Neuron (in vitro differentiated cells): ENCODE measurements around the gene PCBP4.

Experiments used
- H2AFZ ChIP-seq: one replicate; pipeline ENCODE4 v1.6.1; 2013; ENCODE audit warnings: low read depth, mild to moderate bottlenecking, inconsistent platforms, low read length, moderate library complexity
- H3K27me3 ChIP-seq: one replicate; pipeline ENCODE4 v1.6.1; 2013; ENCODE audit warnings: low read length; ENCODE audit not compliant: insufficient read depth
- H3K36me3 ChIP-seq: one replicate; pipeline ENCODE4 v1.6.1; 2013; ENCODE audit warnings: low read length; ENCODE audit not compliant: insufficient read depth
- H3K4me1 ChIP-seq: one replicate; pipeline ENCODE4 v1.6.1; 2013; ENCODE audit warnings: low read length; ENCODE audit not compliant: insufficient read depth
- H3K4me3 ChIP-seq: 2 replicates; pipeline ENCODE4 v1.5.1; 2013; ENCODE audit warnings: mild to moderate bottlenecking, low read length, moderate library complexity
- H3K9me3 ChIP-seq: one replicate; pipeline ENCODE4 v1.6.1; 2013; ENCODE audit warnings: low read length

Gene PCBP4

DNA sequence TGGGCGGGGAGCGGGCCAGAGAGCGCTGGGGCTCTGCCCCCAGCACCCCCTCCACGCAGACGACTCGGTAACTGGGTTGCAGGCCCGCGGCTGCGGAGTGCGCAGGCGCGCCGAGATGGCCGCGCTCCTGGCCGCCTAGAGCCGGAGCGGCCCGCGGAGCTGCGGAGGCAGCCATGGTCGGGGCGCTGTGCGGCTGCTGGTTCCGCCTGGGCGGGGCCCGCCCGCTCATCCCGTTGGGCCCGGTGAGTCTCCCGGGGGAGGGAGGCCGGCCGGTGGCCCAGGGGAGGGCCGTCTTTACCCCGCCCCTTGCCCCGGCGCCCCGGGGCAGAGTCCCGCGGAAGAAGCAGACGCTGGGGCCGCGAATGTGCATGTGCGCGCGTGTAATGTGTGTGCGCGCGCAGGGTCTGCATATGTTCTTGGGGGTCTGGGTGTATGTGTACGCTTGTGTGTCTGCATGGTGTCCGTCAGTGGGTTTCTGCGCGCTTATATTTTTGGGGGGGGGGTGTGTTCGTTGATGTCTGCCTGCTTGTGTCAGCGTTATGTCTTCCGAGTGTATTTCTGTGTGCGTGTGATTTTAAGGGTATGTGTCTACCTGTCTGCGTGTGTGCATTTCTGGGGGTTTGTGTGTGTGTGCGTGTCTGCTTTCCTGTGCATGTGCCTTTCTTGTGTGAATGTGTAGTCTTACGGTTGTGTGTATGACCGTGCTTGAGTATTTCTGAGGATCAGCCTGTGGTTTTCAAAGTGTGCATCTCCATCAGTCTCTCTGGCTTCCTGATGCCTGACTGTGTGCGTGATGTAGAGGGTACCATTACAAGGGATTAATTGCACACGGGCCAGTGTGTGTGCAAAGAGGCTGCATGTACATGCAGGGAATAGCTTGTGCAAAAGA lies 8.0 kb upstream of the PCBP4 start, which contains the start of gene ABHD14A:
Gene ABHD14A, plus strand, starts transcription at position 102 of the 889 bp plus-strand sequence. Its CDS starts 72 bp downstream, at position 174.
- Histone ChIP-seq H3K36me3 (no peaks in the 10 kb centered on the region), H3K4me1 (peaks cover 17% of the 10 kb centered on the region), H3K4me3 (peak within 1 kb of the TSS; percentile 56), H2AFZ (peak within 1 kb of the TSS; percentile 81), H3K9me3 (no peaks in the 10 kb centered on the region), H3K27me3 (no peaks in the 10 kb centered on the region)

DNA sequence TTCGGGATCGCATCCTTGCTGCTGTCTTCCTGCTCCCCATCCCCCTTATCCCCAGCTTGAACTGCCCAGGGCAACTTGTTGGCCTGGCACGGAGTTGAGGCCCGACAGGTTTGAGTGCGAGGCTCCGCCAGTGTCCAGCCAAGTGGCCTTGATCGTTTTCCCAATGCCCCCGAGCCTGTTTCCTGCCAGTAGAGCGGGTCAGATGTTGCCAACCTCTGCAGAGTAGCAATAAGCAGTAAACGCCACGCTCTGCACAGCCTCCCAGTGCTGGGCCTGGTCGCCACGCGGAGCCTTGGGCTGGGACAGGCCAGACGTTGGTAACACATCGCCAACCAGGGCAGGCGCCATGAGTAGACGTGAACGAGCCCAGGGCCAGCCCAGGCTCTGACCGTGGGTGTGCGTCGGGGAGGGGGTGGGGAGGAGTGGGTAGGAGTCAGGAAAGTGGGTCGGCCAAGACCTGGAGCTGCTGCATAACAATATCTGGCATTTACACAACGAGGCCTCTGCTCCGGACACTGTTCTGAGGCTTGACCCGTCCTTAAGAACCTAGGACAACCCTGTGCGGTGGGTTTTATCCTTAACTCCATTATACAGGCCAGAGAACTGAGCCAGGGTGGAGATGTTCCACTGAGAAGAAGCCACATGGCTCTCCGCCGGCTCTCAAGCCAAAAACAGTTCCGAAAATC lies 7.2 kb upstream of the PCBP4 start:
- Histone ChIP-seq H3K4me1 (peaks cover 17% of the 10 kb centered on the region), H3K36me3 (no peaks in the 10 kb centered on the region), H3K4me3 (peak overlapping the region; percentile 56), H3K27me3 (no peaks in the 10 kb centered on the region), H2AFZ (peak overlapping the region; percentile 59), H3K9me3 (no peaks in the 10 kb centered on the region)

GRCh38 chr3:51971350-51971749 lies 4.1 kb upstream of the PCBP4 start:
- Histone ChIP-seq H3K36me3 (no peaks in the 10 kb centered on the region), H3K9me3 (no peaks in the 10 kb centered on the region), H2AFZ (no peak overlapping the region), H3K27me3 (no peaks in the 10 kb centered on the region), H3K4me1 (peaks cover 38% of the 10 kb centered on the region), H3K4me3 (no peak overlapping the region)

GRCh38 chr3:51970606-51971300 lies 3.5 kb upstream of the PCBP4 start:
- peaks cover 42% of the 10 kb centered on the region for H3K4me1 ChIP-seq
- H3K36me3 ChIP-seq, result no peaks in the 10 kb centered on the region
- no peak overlapping the region for H2AFZ ChIP-seq
- H3K27me3 ChIP-seq, result no peaks in the 10 kb centered on the region
- H3K4me3 ChIP-seq, result no peak overlapping the region
- no peaks in the 10 kb centered on the region for H3K9me3 ChIP-seq

DNA sequence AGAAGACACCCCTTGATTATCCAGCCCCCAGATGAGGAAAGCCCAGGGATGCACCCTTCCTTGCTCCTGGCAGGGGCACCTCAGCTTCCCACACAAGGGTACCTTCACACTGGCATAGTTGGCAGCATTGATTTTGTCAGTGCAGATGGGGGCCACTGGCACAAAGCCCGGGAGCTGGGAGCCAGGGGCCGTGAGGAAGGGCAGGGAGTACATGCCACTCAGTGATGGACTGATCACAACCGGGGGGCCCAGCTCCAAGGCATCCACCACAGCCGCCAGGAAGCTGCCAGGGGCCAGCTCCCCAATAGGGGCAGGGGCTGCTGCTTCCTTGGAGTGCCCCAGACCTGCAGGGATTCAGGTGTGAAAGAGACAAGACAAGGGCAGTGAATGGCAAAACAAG lies 2.6 kb upstream of the PCBP4 start:
- H2AFZ ChIP-seq, result no peak overlapping the region
- no peak overlapping the region for H3K4me3 ChIP-seq
- no peaks in the 10 kb centered on the region for H3K36me3 ChIP-seq
- H3K4me1 ChIP-seq, result peaks cover 47% of the 10 kb centered on the region
- H3K27me3 ChIP-seq, result no peaks in the 10 kb centered on the region
- no peaks in the 10 kb centered on the region for H3K9me3 ChIP-seq

DNA sequence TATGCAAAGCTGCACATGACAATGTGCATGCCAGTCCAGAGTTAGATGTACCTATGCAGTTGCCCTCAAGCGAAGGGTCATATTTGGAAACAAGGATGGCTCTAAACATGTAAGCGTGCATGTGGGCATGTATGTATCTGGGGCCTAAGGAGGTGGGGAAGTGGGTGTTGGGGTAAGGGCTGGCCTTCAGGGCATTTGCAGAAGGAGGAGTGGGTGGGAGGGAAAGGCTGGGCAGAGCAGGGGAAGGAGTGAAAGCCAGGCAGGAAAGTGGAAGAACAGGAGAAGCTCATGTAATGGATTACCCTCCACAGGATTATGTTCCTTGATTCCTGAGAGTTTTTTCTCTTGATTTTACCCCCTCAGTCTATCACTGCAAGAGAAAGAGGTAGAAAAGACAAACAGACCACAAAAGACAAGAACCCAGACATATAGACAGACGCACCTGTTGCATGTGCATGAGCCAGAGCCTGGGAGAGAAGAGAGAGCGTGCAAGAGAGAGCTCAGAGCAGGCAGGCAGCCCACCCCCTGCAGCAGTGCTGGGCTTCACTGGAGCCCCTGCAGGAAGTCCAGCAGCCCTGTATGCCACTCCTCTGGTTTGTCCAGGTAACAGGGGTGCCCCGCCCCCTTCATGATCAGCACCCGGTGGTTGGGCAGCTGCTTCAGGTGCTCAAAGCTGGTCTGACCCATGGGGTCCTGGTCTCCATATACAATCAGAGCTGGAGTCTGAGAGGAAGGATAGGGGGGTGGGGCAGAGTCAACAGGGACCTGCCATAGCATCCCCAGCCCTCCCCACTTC lies 1.8 kb upstream of the PCBP4 start:
- Histone ChIP-seq H3K4me1 (peaks cover 48% of the 10 kb centered on the region), H3K4me3 (peak overlapping the region; percentile 69), H3K9me3 (no peaks in the 10 kb centered on the region), H3K27me3 (no peaks in the 10 kb centered on the region), H2AFZ (no peak overlapping the region), H3K36me3 (no peaks in the 10 kb centered on the region)

- Histone ChIP-seq H3K9me3 (no peaks in the 10 kb centered on the region), H3K27me3 (no peaks in the 10 kb centered on the region), H2AFZ (no peak overlapping the region), H3K4me1 (peaks cover 46% of the 10 kb centered on the region), H3K4me3 (peak overlapping the region; percentile 69), H3K36me3 (no peaks in the 10 kb centered on the region)
These were observed 1.0 kb upstream of the PCBP4 start for GRCh38 chr3:51968170-51968775.

DNA sequence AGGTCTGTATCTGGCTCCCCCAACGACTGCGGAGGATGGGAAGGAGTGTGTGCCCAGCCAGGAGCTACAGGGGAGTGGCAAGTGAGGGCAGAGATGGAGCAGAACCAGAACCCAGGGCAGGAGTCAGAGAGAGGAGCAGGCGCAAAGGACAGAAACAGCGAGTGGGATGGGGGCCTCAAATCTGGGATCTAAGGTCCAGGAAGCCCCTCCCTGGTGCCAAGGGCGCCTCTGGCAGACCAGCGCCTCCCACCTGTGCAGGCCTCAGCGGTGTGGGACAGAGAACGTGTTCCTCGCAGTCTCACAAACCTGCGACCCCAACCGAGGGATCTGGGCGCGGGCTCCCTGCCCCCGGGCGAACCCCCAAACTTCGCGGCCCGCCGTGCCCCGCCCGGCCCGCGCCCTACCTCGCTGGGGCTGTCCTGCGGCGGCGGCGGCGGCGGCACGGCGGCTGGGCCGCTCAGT lies 301 bp downstream of the PCBP4 start:
- no peaks in the 10 kb centered on the region for H3K27me3 ChIP-seq
- H3K4me1 ChIP-seq, result peaks cover 46% of the 10 kb centered on the region
- H3K9me3 ChIP-seq, result no peaks in the 10 kb centered on the region

DNA sequence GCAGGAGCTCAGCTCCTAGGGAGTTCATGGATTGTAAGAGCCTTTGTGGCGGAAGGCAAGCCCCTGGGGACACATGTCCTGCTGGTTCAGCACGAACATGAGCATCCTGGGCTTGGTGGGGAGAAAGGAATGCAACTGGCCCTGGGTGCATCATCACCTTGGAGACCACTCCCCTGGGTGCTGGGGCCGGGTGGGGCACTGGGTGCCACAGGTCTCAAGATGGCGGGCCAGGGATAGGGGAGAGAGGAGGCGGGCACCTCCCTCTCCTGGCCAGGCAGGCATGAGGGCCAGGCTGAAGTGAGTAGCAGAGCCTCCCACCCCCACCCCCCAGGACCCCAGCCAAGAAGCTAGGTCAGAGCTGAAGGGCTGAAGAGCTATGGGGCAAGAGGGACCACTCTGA lies 768 bp downstream of the PCBP4 start:
- Histone ChIP-seq H3K27me3 (no peaks in the 10 kb centered on the region), H3K9me3 (no peaks in the 10 kb centered on the region), H3K4me1 (peaks cover 46% of the 10 kb centered on the region), H3K4me3 (peak overlapping the region; percentile 59), H3K36me3 (peaks cover 6% of the 10 kb centered on the region), H2AFZ (no peak overlapping the region)

More for the DNA sequence above, 301 bp downstream of the PCBP4 start:
- peaks cover 2% of the 10 kb centered on the region for H3K36me3 ChIP-seq
- H3K4me3 ChIP-seq, result peak overlapping the region; percentile 59
- no peak overlapping the region for H2AFZ ChIP-seq

DNA sequence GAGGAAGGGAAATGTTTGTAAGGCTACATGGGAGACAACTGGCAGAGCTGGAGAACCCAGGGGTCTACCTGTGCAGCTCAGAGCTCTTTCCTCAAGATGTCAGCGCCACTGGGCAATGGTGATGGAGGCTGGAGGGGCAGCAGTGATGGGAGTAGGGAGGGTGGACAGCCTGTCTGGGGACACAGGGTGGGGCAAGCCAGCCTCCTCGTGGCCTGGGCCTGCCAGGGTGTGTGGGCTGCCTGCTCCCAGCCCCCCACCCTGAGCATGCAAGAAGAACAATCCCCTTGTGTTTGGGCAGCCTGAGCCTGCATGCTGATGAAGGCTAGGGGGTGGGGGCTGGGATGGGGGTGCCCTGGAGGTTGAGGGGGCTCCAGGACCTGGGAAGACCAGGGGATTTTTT lies 1.2 kb downstream of the PCBP4 start:
- H2AFZ ChIP-seq, result no peak overlapping the region
- peaks cover 11% of the 10 kb centered on the region for H3K36me3 ChIP-seq
- no peaks in the 10 kb centered on the region for H3K27me3 ChIP-seq
- H3K4me1 ChIP-seq, result peaks cover 46% of the 10 kb centered on the region
- H3K9me3 ChIP-seq, result no peaks in the 10 kb centered on the region
- H3K4me3 ChIP-seq, result peak overlapping the region; percentile 59

DNA sequence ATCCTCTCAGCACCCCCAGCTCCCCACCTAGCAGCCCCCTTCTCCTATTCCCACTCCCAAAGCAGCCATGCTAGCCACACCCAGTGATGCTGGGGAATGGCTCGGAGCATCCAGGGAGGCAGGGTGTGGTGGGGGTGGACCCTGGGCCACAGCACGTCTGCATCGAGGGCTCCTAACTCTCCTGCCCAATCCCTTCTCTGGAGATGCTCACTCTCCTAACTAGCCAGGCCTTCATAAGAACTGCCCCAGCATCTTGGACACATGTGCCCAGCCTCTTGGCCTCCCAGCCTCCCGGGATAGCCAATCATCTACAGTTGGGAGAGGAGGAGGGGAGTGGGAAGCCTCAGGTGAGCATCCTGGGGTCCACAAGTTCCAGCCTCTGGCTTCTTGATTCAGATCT lies 2.7 kb downstream of the PCBP4 start:
- peaks cover 46% of the 10 kb centered on the region for H3K4me1 ChIP-seq
- no peak overlapping the region for H3K4me3 ChIP-seq
- no peaks in the 10 kb centered on the region for H3K27me3 ChIP-seq
- peaks cover 23% of the 10 kb centered on the region for H3K36me3 ChIP-seq
- H3K9me3 ChIP-seq, result no peaks in the 10 kb centered on the region
- no peak overlapping the region for H2AFZ ChIP-seq

DNA sequence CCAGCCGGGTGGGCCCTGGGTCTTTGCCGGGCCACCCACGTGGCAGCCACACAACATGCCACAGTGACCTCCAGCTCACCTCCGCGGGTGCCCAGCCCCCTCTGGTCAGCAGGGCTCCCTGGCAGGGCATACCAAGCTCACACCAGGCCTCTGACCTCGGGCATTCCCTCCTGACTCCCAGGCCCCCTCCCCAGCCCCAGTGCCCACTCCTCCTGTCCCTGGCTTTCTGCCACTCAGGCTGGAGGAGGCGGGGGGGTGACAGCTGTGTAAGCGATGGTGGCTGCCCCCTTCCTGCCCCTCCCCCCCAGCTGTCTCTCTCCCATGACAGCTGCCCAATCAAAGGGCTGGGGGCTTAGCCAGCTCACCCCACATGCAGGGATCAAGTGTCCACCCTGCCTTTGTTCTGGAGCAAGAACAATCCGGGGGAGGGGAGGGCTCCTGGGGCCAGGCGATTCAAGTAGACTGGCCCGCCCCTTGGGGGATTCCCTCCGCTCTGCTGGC lies 3.3 kb downstream of the PCBP4 start:
- H2AFZ ChIP-seq, result no peak overlapping the region
- H3K4me1 ChIP-seq, result peaks cover 42% of the 10 kb centered on the region
- peaks cover 26% of the 10 kb centered on the region for H3K36me3 ChIP-seq
- H3K9me3 ChIP-seq, result no peaks in the 10 kb centered on the region
- no peak overlapping the region for H3K4me3 ChIP-seq
- H3K27me3 ChIP-seq, result no peaks in the 10 kb centered on the region
